GM12801 (cell line): ENCODE measurements around the gene SSC5D.

Experiments
- CTCF ChIP-seq: IDR thresholded peaks from one replicate; pipeline ENCODE4 v1.5.1; 2011; ENCODE audit warnings: control low read depth; ENCODE audit not compliant: insufficient read length; ENCODE audit errors: extremely low read depth

The SSC5D gene

GRCh38 chr19:55478364-55478763 lies 9.9 kb upstream of the SSC5D start:
- TF ChIP-seq CTCF, result no peak

GRCh38 chr19:55479045-55479444 lies 9.2 kb upstream of the SSC5D start:
- no peak for TF ChIP-seq CTCF

- TF ChIP-seq CTCF, result no peak
These were observed 8.6 kb upstream of the SSC5D start for GRCh38 chr19:55479451-55480230.

- TF ChIP-seq CTCF, result no peak
These were observed 7.0 kb upstream of the SSC5D start for GRCh38 chr19:55481148-55481793.

GRCh38 chr19:55481794-55482155 lies 6.5 kb upstream of the SSC5D start:
- TF ChIP-seq CTCF, result no peak

- no peak for TF ChIP-seq CTCF
These were observed 5.9 kb upstream of the SSC5D start for GRCh38 chr19:55482156-55482961.

- no peak for TF ChIP-seq CTCF
These were observed 5.1 kb upstream of the SSC5D start for GRCh38 chr19:55482967-55483705.
